OCI-LY7 (cell line): ENCODE measurements around the gene TBC1D20. TPM values are rescaled to one million over a fixed set of nuclear protein-coding genes. Genes with fewer than 3 reads are reported as not detected.
A peak's percentile ranks its signal among the peaks of the same experiment; 100 is the strongest.

Experiments
- BruUV-seq: library from RNA; stranded (reverse); fragments of 400-500 nt; replicated peaks from 2 replicates; lab custom pipeline; 2021; lab: Mats Ljungman, UMichigan
- CTCF ChIA-PET: fragments of 300-600 bp; sonication (Branson Sonifier 250); formaldehyde crosslinking; loops from one replicate; lab custom pipeline; 2022; ENCODE audit warnings: antibody characterized with exemption; ENCODE audit not compliant: unreplicated experiment; lab: Charles Lee
- POLR2A ChIA-PET: fragments of 300-600 bp; sonication (Branson Sonifier 250); formaldehyde crosslinking; loops from one replicate; lab custom pipeline; 2022; ENCODE audit warnings: antibody characterized with exemption; lab: Charles Lee
- DNase-seq: peaks from one replicate; pipeline ENCODE4 v3.0.0-alpha.2; 2015; ENCODE audit warnings: low spot score
- H2AFZ ChIP-seq: fragments of 200-600 bp; sonication (generic), shearing (Covaris generic); 2 replicates; pipeline ENCODE4 v1.6.1; 2014; ENCODE audit warnings: mild to moderate bottlenecking, antibody characterized with exemption, low read length, moderate library complexity
- H3K27ac ChIP-seq: fragments of 200-600 bp; sonication (generic); 2 replicates; pipeline ENCODE4 v1.5.1; 2014; ENCODE audit warnings: mixed run types, low read depth, mild to moderate bottlenecking, moderate library complexity, low read length, inconsistent platforms; ENCODE audit not compliant: poor library complexity, severe bottlenecking
- H3K36me3 ChIP-seq: fragments of 200-600 bp; sonication (generic); 2 replicates; pipeline ENCODE4 v1.6.1; 2014; ENCODE audit warnings: mild to moderate bottlenecking, antibody characterized with exemption, low read length, moderate library complexity, mixed read lengths; ENCODE audit not compliant: insufficient read depth
- H3K4me1 ChIP-seq: fragments of 200-600 bp; sonication (generic); 2 replicates; pipeline ENCODE4 v1.5.1; 2014; ENCODE audit warnings: mild to moderate bottlenecking, low read length; ENCODE audit not compliant: insufficient read depth, poor library complexity, severe bottlenecking
- H3K4me2 ChIP-seq: fragments of 200-600 bp; sonication (generic); 2 replicates; pipeline ENCODE4 v1.6.1; 2014; ENCODE audit warnings: mild to moderate bottlenecking, low read length
- H3K4me3 ChIP-seq: fragments of 200-600 bp; sonication (generic); 2 replicates; pipeline ENCODE4 v1.5.1; 2014; ENCODE audit warnings: mild to moderate bottlenecking, low read depth, low read length; ENCODE audit not compliant: poor library complexity, severe bottlenecking
- H3K79me2 ChIP-seq: fragments of 200-600 bp; sonication (generic); 2 replicates; pipeline ENCODE4 v1.6.1; 2016; ENCODE audit warnings: low read depth, mild to moderate bottlenecking, low read length, moderate library complexity, mixed read lengths; ENCODE audit not compliant: insufficient read depth
- H3K9me2 ChIP-seq: fragments of 200-600 bp; sonication (generic); 2 replicates; pipeline ENCODE4 v1.6.1; 2016; ENCODE audit warnings: mild to moderate bottlenecking, low read length, mixed read lengths; ENCODE audit not compliant: insufficient read depth
- H3K9me3 ChIP-seq: fragments of 200-600 bp; sonication (generic); 2 replicates; pipeline ENCODE4 v1.6.1; 2014; ENCODE audit warnings: mild to moderate bottlenecking, mixed run types, low read length, mixed read lengths
- H4K20me1 ChIP-seq: fragments of 200-600 bp; sonication (generic); 2 replicates; pipeline ENCODE4 v1.6.1; 2014; ENCODE audit warnings: mild to moderate bottlenecking, antibody characterized with exemption, low read length, moderate library complexity, mixed read lengths; ENCODE audit not compliant: insufficient read depth
- EZH2phosphoT487 ChIP-seq: fragments of 200-600 bp; sonication (generic); IDR thresholded peaks from 2 replicates; pipeline ENCODE4 v1.6.1; 2018; ENCODE audit warnings: low read depth, borderline replicate concordance, mild to moderate bottlenecking, mixed run types, antibody characterized with exemption, low read length, moderate library complexity, mixed read lengths
- intact Hi-C: fragments of 100-400 bp; cut with micrococcal nuclease; formaldehyde crosslinking; loops from one replicate; pipeline ENCODE4 v1.10.0; 2022; ENCODE audit not compliant: unreplicated experiment
- total RNA-seq, 2 experiments: library from RNA; depleted of rRNA in 1 of 2; stranded (reverse); fragments of >200 nt in 1 of 2; shearing (Covaris generic) in 1 of 2; gene quantifications; 2 replicates each; pipeline ENCODE4 v1.2.3, GENCODE V29; 2014 to 2022
- TF ChIP-seq, protein P1 (sequence below): fragments of 200-600 bp; sonication (generic); conservative IDR thresholded peaks from 2 replicates; pipeline ENCODE4 v1.5.1; 2014; ENCODE audit warnings: mild to moderate bottlenecking, antibody characterized with exemption, low read length, moderate library complexity, mixed read lengths

Gene TBC1D20
- total RNA-seq, 2 experiments from 2014 or later = 17.4 to 20.8 TPM

DNA sequence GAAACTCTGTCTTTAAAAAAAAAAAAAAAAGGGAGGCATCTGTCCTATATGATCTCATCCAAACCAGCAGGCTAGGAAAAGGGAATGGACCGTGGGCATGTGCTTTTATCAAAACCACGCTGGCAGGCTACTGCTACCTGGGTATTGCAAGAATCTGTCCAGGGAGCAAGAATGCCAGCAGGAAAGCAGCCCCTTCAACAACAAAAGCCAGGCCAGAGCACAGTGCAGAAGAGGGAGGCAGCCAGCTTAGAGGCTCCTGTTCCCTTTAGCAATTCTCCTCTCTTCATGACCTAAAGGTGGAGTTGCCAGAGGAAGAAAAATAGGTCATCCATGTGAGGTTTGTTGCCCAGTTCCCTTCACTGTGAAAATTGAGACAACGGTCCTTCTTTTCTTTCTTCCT lies 18.2 kb downstream of the TBC1D20 start:
- Histone ChIP-seq H3K4me1 (peaks cover 3% of the 10 kb centered on the region), H3K9me2 (no peaks in the 10 kb centered on the region), H3K4me2 (no peak overlapping the region), H3K9me3 (no peaks in the 10 kb centered on the region), H3K36me3 (peaks cover 68% of the 10 kb centered on the region), H2AFZ (no peak overlapping the region), H3K27ac (no peak overlapping the region), H3K4me3 (no peak overlapping the region), H4K20me1 (no peaks in the 10 kb centered on the region), H3K79me2 (no peaks in the 10 kb centered on the region)
- POLR2A ChIA-PET = no interaction called here
- intact Hi-C loops = no loop called here
- TSS peak; percentile 45 for BruUV-seq
- CTCF ChIA-PET = no interaction called here
- no peak for TF ChIP-seq EZH2phosphoT487
- TF ChIP-seq, protein P1, sequence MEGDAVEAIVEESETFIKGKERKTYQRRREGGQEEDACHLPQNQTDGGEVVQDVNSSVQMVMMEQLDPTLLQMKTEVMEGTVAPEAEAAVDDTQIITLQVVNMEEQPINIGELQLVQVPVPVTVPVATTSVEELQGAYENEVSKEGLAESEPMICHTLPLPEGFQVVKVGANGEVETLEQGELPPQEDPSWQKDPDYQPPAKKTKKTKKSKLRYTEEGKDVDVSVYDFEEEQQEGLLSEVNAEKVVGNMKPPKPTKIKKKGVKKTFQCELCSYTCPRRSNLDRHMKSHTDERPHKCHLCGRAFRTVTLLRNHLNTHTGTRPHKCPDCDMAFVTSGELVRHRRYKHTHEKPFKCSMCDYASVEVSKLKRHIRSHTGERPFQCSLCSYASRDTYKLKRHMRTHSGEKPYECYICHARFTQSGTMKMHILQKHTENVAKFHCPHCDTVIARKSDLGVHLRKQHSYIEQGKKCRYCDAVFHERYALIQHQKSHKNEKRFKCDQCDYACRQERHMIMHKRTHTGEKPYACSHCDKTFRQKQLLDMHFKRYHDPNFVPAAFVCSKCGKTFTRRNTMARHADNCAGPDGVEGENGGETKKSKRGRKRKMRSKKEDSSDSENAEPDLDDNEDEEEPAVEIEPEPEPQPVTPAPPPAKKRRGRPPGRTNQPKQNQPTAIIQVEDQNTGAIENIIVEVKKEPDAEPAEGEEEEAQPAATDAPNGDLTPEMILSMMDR = no peak
- DNase-seq = no peak

DNA sequence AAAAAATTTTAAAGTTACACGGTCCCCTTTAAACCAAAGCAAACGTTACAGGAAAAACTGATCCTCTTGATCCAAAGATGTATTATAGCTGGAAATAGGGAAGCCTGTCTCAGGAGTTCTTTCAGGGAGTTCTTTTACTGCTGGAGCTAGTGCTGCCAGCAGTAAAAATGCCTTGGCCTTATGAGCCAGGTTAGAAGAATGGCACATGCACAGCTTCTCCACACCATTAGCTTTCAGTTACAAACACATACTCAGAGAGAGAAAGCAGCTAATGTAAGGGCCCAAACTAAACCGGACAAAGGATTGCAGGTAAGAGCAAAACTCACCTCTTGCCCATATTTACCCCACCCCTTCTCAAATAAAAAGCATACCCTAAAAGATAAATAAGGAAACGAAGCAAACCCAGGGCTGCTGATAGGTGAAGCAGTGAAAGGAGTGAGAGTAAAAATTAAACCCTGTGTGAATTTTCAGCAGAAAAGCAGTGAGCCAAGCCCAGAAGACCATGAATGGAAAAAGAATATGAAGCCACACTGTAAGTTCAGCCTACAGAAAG lies 19.0 kb downstream of the TBC1D20 start:
- DNase-seq = no peak
- no peaks in the 10 kb centered on the region for H3K79me2 ChIP-seq
- peaks cover 72% of the 10 kb centered on the region for H3K36me3 ChIP-seq
- H3K9me2 ChIP-seq = no peaks in the 10 kb centered on the region
- ChIA-PET CTCF (interaction anchor here (1.4 kb wide), 1 partner anchor 12 kb away, joined by 3 read pairs; no protein-coding TSS in a partner anchor), POLR2A (no interaction called here)
- no peaks in the 10 kb centered on the region for H3K9me3 ChIP-seq
- BruUV-seq = no TSS peak
- intact Hi-C loops = no loop called here
- H3K27ac ChIP-seq = no peak overlapping the region
- H2AFZ ChIP-seq = no peak overlapping the region
- peaks cover 11% of the 10 kb centered on the region for H3K4me1 ChIP-seq
- no peak overlapping the region for H3K4me2 ChIP-seq
- TF ChIP-seq, protein P1 = no peak
- no peak for TF ChIP-seq EZH2phosphoT487
- H3K4me3 ChIP-seq = no peak overlapping the region
- H4K20me1 ChIP-seq = no peaks in the 10 kb centered on the region

DNA sequence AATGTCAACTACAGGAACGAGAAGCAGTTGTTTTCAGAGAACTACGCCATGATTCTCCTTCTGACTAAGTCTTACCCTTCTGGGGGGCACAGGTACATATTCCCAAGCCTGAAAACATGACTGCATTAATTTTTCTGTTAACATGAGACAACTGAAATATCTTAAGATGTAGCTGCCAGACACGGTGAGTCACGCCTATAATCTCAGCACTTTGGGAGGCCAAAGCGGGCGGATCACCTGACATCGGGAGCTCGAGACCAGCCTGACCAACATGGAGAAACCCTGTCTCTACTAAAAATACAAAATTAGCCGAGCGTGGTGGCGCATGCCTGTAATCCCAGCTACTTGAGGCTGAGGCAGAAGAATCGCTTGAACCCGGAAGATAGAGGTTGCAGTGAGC lies 21.7 kb downstream of the TBC1D20 start:
- no peak overlapping the region for H3K4me3 ChIP-seq
- no peak for DNase-seq
- BruUV-seq = no TSS peak
- ChIA-PET POLR2A (no interaction called here), CTCF (no interaction called here)
- intact Hi-C loops = no loop called here
- H3K4me1 ChIP-seq = peaks cover 24% of the 10 kb centered on the region
- H3K27ac ChIP-seq = no peak overlapping the region
- H3K36me3 ChIP-seq = peaks cover 91% of the 10 kb centered on the region
- no peak overlapping the region for H2AFZ ChIP-seq
- no peaks in the 10 kb centered on the region for H3K9me2 ChIP-seq
- H4K20me1 ChIP-seq = no peaks in the 10 kb centered on the region
- no peak overlapping the region for H3K4me2 ChIP-seq
- TF ChIP-seq, protein P1 = no peak
- no peak for TF ChIP-seq EZH2phosphoT487
- H3K79me2 ChIP-seq = no peaks in the 10 kb centered on the region
- H3K9me3 ChIP-seq = no peaks in the 10 kb centered on the region
